Common myeloid progenitor, CD34-positive (primary cell): ENCODE results near the gene SYS1.

Source experiments
- CTCF ChIA-PET: fragments of 350-600 bp; sonication (Branson Sonifier 250); formaldehyde crosslinking; loops from one replicate; lab custom pipeline; 2021; ENCODE audit warnings: antibody characterized with exemption; lab: Charles Lee
- POLR2A ChIA-PET: fragments of 350-600 bp; sonication (Branson Sonifier 250); formaldehyde crosslinking; loops from one replicate; lab custom pipeline; 2021; ENCODE audit warnings: antibody characterized with exemption; lab: Charles Lee
- DNase-seq, 3 donors: peaks; one replicate each; pipeline versions ENCODE4 v3.0.0 to v3.0.0-alpha.2; 2013
- H3K27ac ChIP-seq, 2 experiments: 1 replicate in 1 of 2; 2 replicates in 1 of 2; pipeline ENCODE4 v1.7.0; 2013; ENCODE audit warnings: inconsistent platforms in 2 of 2, low read length in 2 of 2, mild to moderate bottlenecking in 2 of 2, low read depth in 1 of 2, moderate library complexity in 1 of 2; ENCODE audit not compliant: severe bottlenecking in 2 of 2, insufficient read depth in 1 of 2, poor library complexity in 1 of 2
- H3K27me3 ChIP-seq, 5 experiments: replicated peaks in 2 of 5; 1 replicate in 3 of 5; 2 replicates in 2 of 5; pipeline versions ENCODE4 v1.6.1 to v1.7.0; 2013; ENCODE audit warnings: low read length in 4 of 5, mild to moderate bottlenecking in 2 of 5, moderate library complexity in 2 of 5, inconsistent platforms in 1 of 5; ENCODE audit not compliant: insufficient read depth in 5 of 5, control insufficient read depth in 4 of 5
- H3K36me3 ChIP-seq, 4 experiments: 1 replicate in 2 of 4; 2 replicates in 2 of 4; pipeline versions ENCODE4 v1.6.1 to v1.7.0; 2013; ENCODE audit warnings: low read length in 3 of 4, control low read depth in 1 of 4, mild to moderate bottlenecking in 1 of 4; ENCODE audit not compliant: control insufficient read depth in 4 of 4, insufficient read depth in 4 of 4
- H3K4me1 ChIP-seq, 4 experiments: 1 replicate in 3 of 4; 2 replicates in 1 of 4; pipeline versions ENCODE4 v1.6.1 to v1.7.1; 2013; ENCODE audit warnings: low read length in 3 of 4, mild to moderate bottlenecking in 3 of 4, control low read depth in 1 of 4, inconsistent platforms in 1 of 4, moderate library complexity in 1 of 4; ENCODE audit not compliant: control insufficient read depth in 4 of 4, insufficient read depth in 4 of 4; ENCODE audit errors: control extremely low read depth in 1 of 4
- H3K4me3 ChIP-seq, 7 experiments: 1 replicate in 4 of 7; 2 replicates in 3 of 7; pipeline versions ENCODE4 v1.5.1 to v1.7.0; 2013; ENCODE audit warnings: mild to moderate bottlenecking in 7 of 7, low read length in 6 of 7, moderate library complexity in 6 of 7, inconsistent platforms in 2 of 7, low read depth in 2 of 7, control low read depth in 1 of 7; ENCODE audit not compliant: insufficient read depth in 4 of 7, control insufficient read depth in 1 of 7; ENCODE audit errors: extremely low read depth in 1 of 7
- H3K9me3 ChIP-seq, 5 experiments: 1 replicate in 4 of 5; 2 replicates in 1 of 5; pipeline versions ENCODE4 v1.6.1 to v1.7.1; 2013; ENCODE audit warnings: low read length in 4 of 5, mild to moderate bottlenecking in 2 of 5, inconsistent platforms in 1 of 5, low read depth in 1 of 5, moderate library complexity in 1 of 5; ENCODE audit not compliant: control insufficient read depth in 4 of 5, insufficient read depth in 2 of 5; ENCODE audit errors: control extremely low read depth in 1 of 5
- WGBS: methylation state at CpG from one replicate; pipeline ENCODE4 v1.1.5; 2013; ENCODE audit not compliant: insufficient coverage; 5-methylcytosine and 5-hydroxymethylcytosine counted together

Gene SYS1

GRCh38 chr20:45394221-45395113 lies 31.5 kb downstream of the SYS1 start:
- H3K27ac ChIP-seq: no peak overlapping the region
- H3K4me3 ChIP-seq: no peak overlapping the region
- no peaks in the 10 kb centered on the region for H3K27me3 ChIP-seq
- no peaks in the 10 kb centered on the region for H3K4me1 ChIP-seq
- ChIA-PET POLR2A (no interaction called here), CTCF (interaction anchor here (0.6 to 1.8 kb wide), 5 partner anchors 9 to 42 kb away, joined by 3 to 6 read pairs (median 4); partner anchors contain the start of gene SYS1)
- H3K36me3 ChIP-seq: no peaks in the 10 kb centered on the region
- DNase-seq: no peak
- WGBS: 90% methylated on average over 20 of the region's 21 CpGs
- peaks cover 0 to 2% (median 0%) of the 10 kb centered on the region in 5 experiments for H3K9me3 ChIP-seq

GRCh38 chr20:45395114-45395415 lies 32.1 kb downstream of the SYS1 start:
- no peak for DNase-seq

GRCh38 chr20:45399018-45399417 lies 36.1 kb downstream of the SYS1 start:
- Histone ChIP-seq H3K27ac (no peak overlapping the region), H3K9me3 (peaks cover 0 to 15% (median 11%) of the 10 kb centered on the region in 5 experiments), H3K27me3 (peaks cover 0 to 3% (median 2%) of the 10 kb centered on the region in 5 experiments), H3K4me3 (no peak overlapping the region), H3K4me1 (no peaks in the 10 kb centered on the region), H3K36me3 (peaks cover 0 to 2% (median 0%) of the 10 kb centered on the region in 4 experiments)
- no peak for DNase-seq
- CTCF ChIA-PET: interaction anchor here (0.8 kb wide), 1 partner anchor 9 kb away, joined by 3 read pairs; the partner anchor contains the start of gene DBNDD2
- WGBS: no CpG with 5 or more reads among the region's 1 CpG
- POLR2A ChIA-PET: no interaction called here

More at GRCh38 chr20:45395114-45395415, 32.1 kb downstream of the SYS1 start:
- ChIA-PET POLR2A (no interaction called here), CTCF (interaction anchor here (0.9 to 1.8 kb wide), 4 partner anchors 9 to 42 kb away, joined by 3 to 6 read pairs (median 4); partner anchors contain the start of gene SYS1)
- no peak overlapping the region for H3K4me3 ChIP-seq
- H3K36me3 ChIP-seq: no peaks in the 10 kb centered on the region
- no peak overlapping the region for H3K27ac ChIP-seq
- no peaks in the 10 kb centered on the region for H3K27me3 ChIP-seq
- 100% methylated on average over 7 of the region's 7 CpGs for WGBS
- no peaks in the 10 kb centered on the region for H3K4me1 ChIP-seq
- H3K9me3 ChIP-seq: peaks cover 0 to 2% (median 0%) of the 10 kb centered on the region in 5 experiments

DNA sequence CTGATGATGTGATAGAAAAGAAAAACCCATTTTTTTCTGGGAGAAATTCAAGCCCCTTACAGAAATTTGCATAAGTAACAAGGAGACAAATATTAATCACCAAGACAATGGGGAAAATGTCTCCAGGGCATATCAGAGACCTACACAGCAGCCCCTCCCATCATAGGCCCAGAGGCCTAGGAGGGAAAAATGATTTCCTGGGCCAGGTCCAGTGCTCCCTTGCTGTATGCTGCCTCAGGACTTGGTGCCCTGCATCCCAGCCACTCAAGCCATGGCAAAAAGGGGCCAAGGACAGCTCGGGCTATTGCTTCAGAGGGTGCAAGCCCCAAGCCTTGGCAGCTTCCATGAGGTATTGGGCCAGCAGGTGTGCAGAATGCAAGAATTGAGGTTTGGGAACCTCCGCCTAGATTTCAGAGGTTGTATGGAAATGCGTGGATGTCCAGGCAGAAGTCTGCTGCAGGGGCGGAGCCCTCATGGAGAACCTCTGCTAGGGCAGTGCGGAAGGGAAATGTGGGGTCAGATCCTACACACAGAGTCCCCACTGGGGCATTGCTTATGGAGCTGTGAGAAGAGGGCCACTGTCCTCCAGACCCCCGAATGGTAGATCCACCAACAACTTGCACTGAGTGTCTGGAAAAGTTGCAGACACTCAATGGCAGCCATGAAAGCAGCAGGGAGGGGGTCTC lies 37.5 kb downstream of the SYS1 start:
- no peak overlapping the region for H3K4me3 ChIP-seq
- peaks cover 0 to 15% (median 11%) of the 10 kb centered on the region in 5 experiments for H3K9me3 ChIP-seq
- CTCF ChIA-PET: no interaction called here
- peaks cover 0 to 2% (median 0%) of the 10 kb centered on the region in 4 experiments for H3K36me3 ChIP-seq
- peaks cover 4 to 12% (median 8%) of the 10 kb centered on the region in 5 experiments for H3K27me3 ChIP-seq
- peaks cover 0 to 3% (median 2%) of the 10 kb centered on the region in 4 experiments for H3K4me1 ChIP-seq
- WGBS: 99% methylated on average over 6 of the region's 6 CpGs
- POLR2A ChIA-PET: no interaction called here
- no peak for DNase-seq
- no peak overlapping the region for H3K27ac ChIP-seq

GRCh38 chr20:45402946-45403345 lies 40.0 kb downstream of the SYS1 start:
- no peak for DNase-seq
- 100% methylated on average over 1 of the region's 1 CpG for WGBS
- H3K27me3 ChIP-seq: peaks cover 4 to 14% (median 9%) of the 10 kb centered on the region in 5 experiments
- H3K36me3 ChIP-seq: peaks cover 0 to 2% (median 0%) of the 10 kb centered on the region in 4 experiments
- peaks cover 0 to 25% (median 23%) of the 10 kb centered on the region in 4 experiments for H3K4me1 ChIP-seq
- POLR2A ChIA-PET: no interaction called here
- H3K27ac ChIP-seq: no peak overlapping the region
- CTCF ChIA-PET: interaction anchor here (1.7 kb wide), 1 partner anchor 12 kb away, joined by 3 read pairs; no protein-coding TSS in a partner anchor
- H3K4me3 ChIP-seq: no peak overlapping the region
- H3K9me3 ChIP-seq: peaks cover 0 to 15% (median 11%) of the 10 kb centered on the region in 5 experiments

- CTCF ChIA-PET: interaction anchor here (0.6 to 1.4 kb wide), 5 partner anchors 10 to 253 kb away, joined by 3 to 6 read pairs (median 4); partner anchors contain the start of gene PIGT
- Histone ChIP-seq H3K4me3 (no peak overlapping the region), H3K9me3 (peaks cover 0 to 15% (median 9%) of the 10 kb centered on the region in 5 experiments), H3K27me3 (peaks cover 4 to 14% (median 9%) of the 10 kb centered on the region in 5 experiments), H3K27ac (no peak overlapping the region), H3K36me3 (peaks cover 0 to 2% (median 0%) of the 10 kb centered on the region in 4 experiments), H3K4me1 (peaks cover 2 to 36% (median 34%) of the 10 kb centered on the region in 4 experiments)
- POLR2A ChIA-PET: no interaction called here
- WGBS: no CpG with 5 or more reads among the region's 1 CpG
- no peak for DNase-seq
Observed at GRCh38 chr20:45404438-45404837, 41.5 kb downstream of the SYS1 start.
